HFFc6 (cell line): ENCODE results near the gene MAP10. TPM values are rescaled to one million over a fixed set of nuclear protein-coding genes. Genes with fewer than 3 reads are reported as not detected.

Experiments used
- DNase-seq: peaks from one replicate; pipeline ENCODE4 v3.0.0-alpha.2; 2018
- H3K27ac Mint-ChIP-seq: 2 replicates; pipeline ENCODE4 v1.8.0; 2020; ENCODE audit warnings: mild to moderate bottlenecking, mixed read lengths
- H3K27me3 Mint-ChIP-seq: 2 replicates; pipeline ENCODE4 v1.8.0; 2021; ENCODE audit warnings: mild to moderate bottlenecking, moderate library complexity, mixed read lengths; ENCODE audit not compliant: insufficient read depth
- H3K36me3 Mint-ChIP-seq: 2 replicates; pipeline ENCODE4 v1.8.0; 2021; ENCODE audit warnings: low read depth, mixed read lengths
- H3K4me1 Mint-ChIP-seq: 2 replicates; pipeline ENCODE4 v1.8.0; 2020; ENCODE audit warnings: low read depth, mixed read lengths
- H3K4me3 Mint-ChIP-seq: 2 replicates; pipeline ENCODE4 v1.8.0; 2020; ENCODE audit warnings: mild to moderate bottlenecking, moderate library complexity, mixed read lengths
- H3K9me3 Mint-ChIP-seq: 2 replicates; pipeline ENCODE4 v1.8.0; 2020; ENCODE audit warnings: mild to moderate bottlenecking, mixed read lengths
- total RNA-seq, 6 experiments: library from RNA; stranded (reverse); fragmentation: NEBNext Ultra II Directional; extraction: Animal tissue kit (Norgen Biotek cat#: 25700); gene quantifications; 2 replicates in 1 of 6; 3 replicates in 5 of 6; pipeline ENCODE4 v1.2.3, GENCODE V29; 2021
- TF ChIP-seq, protein P1 (sequence below): fragments of 200-600 bp; sonication (generic); IDR thresholded peaks from 2 replicates; pipeline ENCODE4 v1.5.0; 2021; ENCODE audit warnings: antibody characterized with exemption, mild to moderate bottlenecking

MAP10 gene
- total RNA-seq, 6 experiments from 2014 or later = 0.07 to 0.66 (median 0.49) TPM

DNA sequence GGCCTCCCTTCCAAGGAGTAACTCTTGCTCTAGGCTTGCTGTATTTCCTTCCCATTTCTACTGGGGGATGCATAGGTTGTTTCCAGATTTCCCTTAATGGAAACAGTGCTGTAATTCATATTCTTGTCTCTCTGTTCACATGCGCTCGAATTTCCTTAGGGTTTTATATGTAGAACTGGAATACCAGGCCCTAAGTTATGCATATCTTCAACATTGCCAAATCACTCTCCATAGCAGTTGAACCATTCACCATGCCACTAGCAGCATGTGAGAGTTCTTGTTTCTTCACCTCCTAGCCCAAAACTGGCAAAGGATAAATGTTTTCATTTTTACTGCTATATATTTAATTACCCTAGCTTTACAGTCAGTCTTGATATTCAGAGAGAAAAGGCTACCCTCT is 12.8 kb downstream of the MAP10 start:
- TF ChIP-seq, protein P1, sequence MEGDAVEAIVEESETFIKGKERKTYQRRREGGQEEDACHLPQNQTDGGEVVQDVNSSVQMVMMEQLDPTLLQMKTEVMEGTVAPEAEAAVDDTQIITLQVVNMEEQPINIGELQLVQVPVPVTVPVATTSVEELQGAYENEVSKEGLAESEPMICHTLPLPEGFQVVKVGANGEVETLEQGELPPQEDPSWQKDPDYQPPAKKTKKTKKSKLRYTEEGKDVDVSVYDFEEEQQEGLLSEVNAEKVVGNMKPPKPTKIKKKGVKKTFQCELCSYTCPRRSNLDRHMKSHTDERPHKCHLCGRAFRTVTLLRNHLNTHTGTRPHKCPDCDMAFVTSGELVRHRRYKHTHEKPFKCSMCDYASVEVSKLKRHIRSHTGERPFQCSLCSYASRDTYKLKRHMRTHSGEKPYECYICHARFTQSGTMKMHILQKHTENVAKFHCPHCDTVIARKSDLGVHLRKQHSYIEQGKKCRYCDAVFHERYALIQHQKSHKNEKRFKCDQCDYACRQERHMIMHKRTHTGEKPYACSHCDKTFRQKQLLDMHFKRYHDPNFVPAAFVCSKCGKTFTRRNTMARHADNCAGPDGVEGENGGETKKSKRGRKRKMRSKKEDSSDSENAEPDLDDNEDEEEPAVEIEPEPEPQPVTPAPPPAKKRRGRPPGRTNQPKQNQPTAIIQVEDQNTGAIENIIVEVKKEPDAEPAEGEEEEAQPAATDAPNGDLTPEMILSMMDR = no peak
- Mint-ChIP-seq H3K36me3 (no peaks in the 10 kb centered on the region), H3K4me3 (no peak overlapping the region), H3K4me1 (no peaks in the 10 kb centered on the region), H3K27ac (no peak overlapping the region), H3K9me3 (peaks cover 18% of the 10 kb centered on the region), H3K27me3 (no peaks in the 10 kb centered on the region; the same call in 1 of the 2 replicates)
- no peak for DNase-seq

GRCh38 chr1:232820431-232820830 is 15.2 kb downstream of the MAP10 start:
- Mint-ChIP-seq H3K27ac (no peak overlapping the region), H3K36me3 (no peaks in the 10 kb centered on the region), H3K27me3 (no peaks in the 10 kb centered on the region), H3K4me3 (no peak overlapping the region), H3K9me3 (peaks cover 14% of the 10 kb centered on the region), H3K4me1 (no peaks in the 10 kb centered on the region)
- no peak for DNase-seq
- TF ChIP-seq, protein P1 = no peak

DNA sequence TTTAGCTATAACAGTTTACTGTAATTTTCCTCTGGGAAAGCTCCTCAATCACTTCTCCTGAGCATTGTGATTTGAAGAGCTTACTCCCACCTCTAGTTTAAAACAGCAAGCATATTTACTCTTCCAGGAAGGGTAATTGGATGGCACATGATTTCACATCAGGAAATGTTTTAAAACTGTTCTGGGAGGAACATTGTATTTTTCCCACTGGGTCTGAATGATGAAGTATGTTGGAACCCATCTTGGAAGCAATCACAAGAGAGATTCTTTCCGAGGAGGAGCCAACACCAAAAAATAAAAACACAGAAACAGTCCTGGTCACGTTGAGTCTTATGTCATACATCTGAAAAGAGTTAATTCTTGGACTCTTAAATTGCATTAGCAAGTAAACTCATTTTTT is 17.3 kb downstream of the MAP10 start:
- peaks cover 11% of the 10 kb centered on the region for H3K9me3 Mint-ChIP-seq
- TF ChIP-seq, protein P1 = no peak
- no peaks in the 10 kb centered on the region for H3K36me3 Mint-ChIP-seq
- H3K4me1 Mint-ChIP-seq = no peaks in the 10 kb centered on the region
- H3K27me3 Mint-ChIP-seq = no peaks in the 10 kb centered on the region
- DNase-seq = no peak
- H3K4me3 Mint-ChIP-seq = no peak overlapping the region
- no peak overlapping the region for H3K27ac Mint-ChIP-seq

DNA sequence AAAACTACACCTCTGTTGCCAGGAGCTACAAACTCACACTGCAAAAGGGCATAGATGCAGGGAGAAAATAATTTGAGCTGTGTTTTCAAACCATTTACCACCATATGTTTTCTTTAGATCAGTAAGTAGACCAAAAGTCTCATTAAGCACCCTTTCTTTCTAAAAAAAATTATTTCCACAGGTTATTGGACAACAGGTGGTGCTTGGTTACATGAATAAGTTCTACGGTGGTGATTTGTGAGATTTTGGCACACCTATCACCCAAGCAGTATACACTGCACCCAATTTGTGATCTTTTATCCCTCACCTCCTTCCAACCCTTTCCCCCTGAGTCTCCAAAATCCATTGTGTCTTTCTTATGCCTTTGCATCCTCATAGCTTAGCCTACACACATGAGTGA is 21.1 kb downstream of the MAP10 start:
- Mint-ChIP-seq H3K4me3 (no peak overlapping the region), H3K27ac (no peak overlapping the region), H3K27me3 (no peaks in the 10 kb centered on the region), H3K4me1 (no peaks in the 10 kb centered on the region), H3K9me3 (peaks cover 36% of the 10 kb centered on the region), H3K36me3 (peaks cover 7% of the 10 kb centered on the region; the same call in 1 of the 2 replicates)
- no peak for DNase-seq
- TF ChIP-seq, protein P1 = no peak

- Mint-ChIP-seq H3K36me3 (peaks cover 7% of the 10 kb centered on the region; the same call in 1 of the 2 replicates), H3K27ac (no peak overlapping the region), H3K4me1 (no peaks in the 10 kb centered on the region), H3K9me3 (peaks cover 52% of the 10 kb centered on the region), H3K27me3 (no peaks in the 10 kb centered on the region), H3K4me3 (no peak overlapping the region)
- DNase-seq = no peak
- TF ChIP-seq, protein P1 = no peak
Observed at GRCh38 chr1:232830661-232831060, 25.4 kb downstream of the MAP10 start.

GRCh38 chr1:232831895-232832294 is 26.7 kb downstream of the MAP10 start:
- Mint-ChIP-seq H3K4me1 (no peaks in the 10 kb centered on the region), H3K36me3 (peaks cover 7% of the 10 kb centered on the region; the same call in 1 of the 2 replicates), H3K9me3 (peaks cover 49% of the 10 kb centered on the region), H3K27ac (no peak overlapping the region), H3K4me3 (no peak overlapping the region), H3K27me3 (no peaks in the 10 kb centered on the region)
- no peak for DNase-seq
- TF ChIP-seq, protein P1 = no peak
